ENCODE data around the gene OR6C76.

OR6C76 gene

GRCh38 chr12:55470088-55470829 is 44.2 kb downstream of the OR6C76 start, which contains the start of gene OR6C70:
OR6C70 (minus strand) TSS chr12:55470138; CDS start chr12:55470138, 0 bp downstream.
- no peak for DNase-seq

GRCh38 chr12:55472264-55472663 is 46.2 kb downstream of the OR6C76 start:
- DNase-seq, result no peak
